Karpas-422 (cell line): Measurements from ENCODE around the gene ILDR1. TPM values are rescaled to one million over a fixed set of nuclear protein-coding genes. Genes with fewer than 3 reads are reported as not detected.

Experiments used
- DNase-seq: peaks from one replicate; pipeline ENCODE4 v3.0.0-alpha.2; 2015
- H2AFZ ChIP-seq: fragments of 200-600 bp; sonication (generic); 2 replicates; pipeline ENCODE4 v1.6.1; 2014; ENCODE audit warnings: antibody characterized with exemption, low read length, mixed read lengths
- H3K27ac ChIP-seq: fragments of 200-600 bp; sonication (generic); 2 replicates; pipeline ENCODE4 v1.5.1; 2014; ENCODE audit warnings: mild to moderate bottlenecking, low read length, moderate library complexity
- H3K27me3 ChIP-seq: fragments of 200-600 bp; sonication (generic); 2 replicates; pipeline ENCODE4 v1.6.1; 2014; ENCODE audit warnings: low read length, mixed read lengths
- H3K36me3 ChIP-seq: fragments of 200-600 bp; sonication (generic); 2 replicates; pipeline ENCODE4 v1.6.1; 2014; ENCODE audit warnings: low read length, mixed read lengths; ENCODE audit not compliant: insufficient read depth
- H3K4me1 ChIP-seq: fragments of 200-600 bp; sonication (generic); 2 replicates; pipeline ENCODE4 v1.6.1; 2014; ENCODE audit warnings: mild to moderate bottlenecking, low read length, mixed read lengths
- H3K4me2 ChIP-seq: fragments of 200-600 bp; sonication (generic); 2 replicates; pipeline ENCODE4 v1.6.1; 2014; ENCODE audit warnings: low read length, low read depth, mild to moderate bottlenecking; ENCODE audit not compliant: poor library complexity, severe bottlenecking
- H3K4me3 ChIP-seq: fragments of 200-600 bp; sonication (generic); 2 replicates; pipeline ENCODE4 v1.5.1; 2014; ENCODE audit warnings: mild to moderate bottlenecking, antibody characterized with exemption, low read length, mixed read lengths
- H3K79me2 ChIP-seq: fragments of 200-600 bp; sonication (generic); 2 replicates; pipeline ENCODE4 v1.6.1; 2014; ENCODE audit warnings: mild to moderate bottlenecking, low read length, mixed read lengths
- H3K9ac ChIP-seq: fragments of 200-600 bp; sonication (generic); 2 replicates; pipeline ENCODE4 v1.6.0; 2014; ENCODE audit warnings: low read length
- H3K9me2 ChIP-seq: fragments of 200-600 bp; sonication (generic), shearing (Covaris generic); replicated peaks from 2 replicates; pipeline ENCODE4 v1.6.0; 2014; ENCODE audit warnings: mild to moderate bottlenecking, low read length, moderate library complexity; ENCODE audit not compliant: insufficient read depth
- H3K9me3 ChIP-seq: fragments of 300-700, 200-600 bp; sonication (generic); 2 replicates; pipeline ENCODE4 v1.6.1; 2014; ENCODE audit warnings: low read length, mixed read lengths
- H4K20me1 ChIP-seq: fragments of 200-600 bp; sonication (generic); 2 replicates; pipeline ENCODE4 v1.6.1; 2014; ENCODE audit warnings: mild to moderate bottlenecking, antibody characterized with exemption, low read length, low read depth; ENCODE audit not compliant: insufficient read depth
- total RNA-seq: library from RNA; depleted of rRNA; stranded (reverse); fragments of >200 nt; shearing (Covaris generic); gene quantifications from 2 replicates; pipeline ENCODE4 v1.2.3, GENCODE V29; 2014; ENCODE audit warnings: low replicate concordance

The ILDR1 gene
- total RNA-seq, 1 experiment from 2014 or later = 0.52 TPM

DNA sequence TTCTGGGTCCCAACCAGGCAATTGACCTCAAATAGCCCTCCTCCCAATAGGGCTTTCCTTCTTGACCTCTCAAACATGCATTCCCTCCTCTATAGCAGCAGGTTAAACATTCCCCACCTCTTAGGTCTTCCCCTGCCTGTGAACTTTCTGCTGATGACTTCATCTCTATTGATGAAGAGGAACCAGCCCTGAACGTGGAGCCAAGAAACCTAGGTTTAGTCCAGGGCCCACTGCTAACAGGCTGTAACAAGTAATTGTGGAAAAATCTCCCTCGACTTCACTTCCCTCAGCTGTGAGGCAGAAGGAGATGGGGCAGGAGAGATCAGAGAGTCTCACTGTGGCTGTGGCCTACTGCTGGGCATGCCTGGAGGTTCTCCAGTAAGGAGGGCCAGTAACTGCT lies 24.7 kb downstream of the ILDR1 start:
- H3K9me2 ChIP-seq = no peaks in the 10 kb centered on the region
- DNase-seq = no peak
- no peaks in the 10 kb centered on the region for H3K9me3 ChIP-seq
- H3K4me1 ChIP-seq = peaks cover 64% of the 10 kb centered on the region
- H3K79me2 ChIP-seq = no peaks in the 10 kb centered on the region
- H3K27ac ChIP-seq = no peak overlapping the region
- no peak overlapping the region; the same call in 1 of the 2 replicates for H2AFZ ChIP-seq
- H3K4me3 ChIP-seq = no peak overlapping the region
- no peaks in the 10 kb centered on the region for H3K36me3 ChIP-seq
- no peaks in the 10 kb centered on the region for H3K27me3 ChIP-seq
- H3K9ac ChIP-seq = no peak overlapping the region
- no peaks in the 10 kb centered on the region for H4K20me1 ChIP-seq
- no peak overlapping the region for H3K4me2 ChIP-seq

DNA sequence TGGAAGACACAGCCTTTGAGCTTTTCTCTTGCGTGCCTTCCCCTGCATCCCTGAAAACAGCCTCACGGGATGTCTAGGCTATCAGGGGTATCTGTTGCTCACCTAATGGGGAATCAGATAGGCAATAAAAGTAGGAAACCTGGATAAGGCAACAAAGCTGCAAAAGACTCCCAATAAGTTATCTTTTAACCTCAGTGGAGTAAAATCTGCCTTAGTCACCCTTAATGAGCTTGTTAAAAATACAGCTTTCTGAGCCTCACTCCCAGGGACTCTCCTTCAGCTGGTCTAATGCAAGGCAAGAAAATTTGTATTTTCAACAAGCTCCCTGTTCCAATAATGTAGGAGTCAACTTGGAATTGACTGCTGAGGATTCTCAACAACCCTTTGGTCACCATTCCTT lies 25.6 kb downstream of the ILDR1 start:
- peaks cover 71% of the 10 kb centered on the region for H3K4me1 ChIP-seq
- DNase-seq = no peak
- H3K79me2 ChIP-seq = no peaks in the 10 kb centered on the region
- no peak overlapping the region for H3K4me2 ChIP-seq
- no peaks in the 10 kb centered on the region for H3K9me3 ChIP-seq
- H3K27me3 ChIP-seq = no peaks in the 10 kb centered on the region
- no peaks in the 10 kb centered on the region for H3K36me3 ChIP-seq
- H3K9ac ChIP-seq = no peak overlapping the region
- H2AFZ ChIP-seq = no peak overlapping the region
- H4K20me1 ChIP-seq = no peaks in the 10 kb centered on the region
- H3K4me3 ChIP-seq = no peak overlapping the region
- no peaks in the 10 kb centered on the region for H3K9me2 ChIP-seq
- no peak overlapping the region for H3K27ac ChIP-seq

DNA sequence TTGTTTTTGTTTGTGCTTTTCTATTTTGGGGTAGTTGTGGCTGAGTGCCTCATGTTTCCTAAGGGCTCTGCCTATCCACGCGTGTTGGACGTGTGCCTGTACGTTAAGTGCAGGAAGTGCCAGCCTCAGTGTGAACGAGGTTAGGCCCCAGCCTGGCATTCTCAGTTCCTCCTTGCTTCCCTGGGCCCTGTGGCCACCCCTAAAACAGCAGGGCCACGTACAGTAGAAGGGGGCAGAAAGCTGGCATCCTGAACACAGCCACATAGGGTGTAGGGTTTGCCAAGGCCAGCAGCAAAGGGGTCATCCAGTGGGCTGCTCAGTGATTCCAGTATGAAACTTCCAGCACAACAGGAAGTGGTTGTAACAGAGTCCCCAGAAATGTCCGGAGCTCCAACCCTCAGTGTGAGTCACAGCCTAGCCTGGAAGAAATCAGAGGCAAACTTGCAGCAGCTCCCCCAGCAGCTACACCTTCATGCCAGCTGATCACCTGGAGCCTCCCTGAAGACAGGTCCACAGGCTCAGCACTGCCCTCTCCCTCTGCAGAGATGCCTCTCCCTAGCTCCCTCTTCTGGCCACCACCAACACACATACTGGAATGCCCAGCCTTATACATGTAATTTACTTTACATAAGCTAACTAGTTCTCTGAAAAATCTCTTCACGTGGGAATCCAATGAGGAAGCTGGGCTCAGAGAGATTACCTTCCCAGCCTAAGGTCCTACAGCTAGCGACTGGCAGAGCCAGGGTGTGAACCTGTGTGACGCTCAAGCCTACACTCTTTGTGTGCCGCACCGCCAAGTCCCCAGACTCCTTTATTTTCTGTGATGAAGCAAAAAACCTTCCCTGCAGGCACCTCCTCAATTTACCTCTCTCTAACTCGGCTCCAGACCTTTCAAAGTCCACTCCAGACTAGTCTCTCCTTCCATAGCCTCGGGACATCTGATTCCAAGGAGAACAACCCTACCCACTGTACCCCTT lies 26.6 kb downstream of the ILDR1 start:
- Histone ChIP-seq H3K27me3 (no peaks in the 10 kb centered on the region), H3K79me2 (no peaks in the 10 kb centered on the region), H3K4me3 (no peak overlapping the region), H4K20me1 (no peaks in the 10 kb centered on the region), H2AFZ (peak overlapping the region; percentile 25; the same call in 1 of the 2 replicates), H3K36me3 (no peaks in the 10 kb centered on the region), H3K9me3 (no peaks in the 10 kb centered on the region), H3K4me2 (peak overlapping the region; percentile 40), H3K4me1 (peaks cover 74% of the 10 kb centered on the region), H3K9ac (peak overlapping the region; percentile 57), H3K9me2 (no peaks in the 10 kb centered on the region), H3K27ac (peak overlapping the region; percentile 96)
- peak; percentile 91 for DNase-seq

DNA sequence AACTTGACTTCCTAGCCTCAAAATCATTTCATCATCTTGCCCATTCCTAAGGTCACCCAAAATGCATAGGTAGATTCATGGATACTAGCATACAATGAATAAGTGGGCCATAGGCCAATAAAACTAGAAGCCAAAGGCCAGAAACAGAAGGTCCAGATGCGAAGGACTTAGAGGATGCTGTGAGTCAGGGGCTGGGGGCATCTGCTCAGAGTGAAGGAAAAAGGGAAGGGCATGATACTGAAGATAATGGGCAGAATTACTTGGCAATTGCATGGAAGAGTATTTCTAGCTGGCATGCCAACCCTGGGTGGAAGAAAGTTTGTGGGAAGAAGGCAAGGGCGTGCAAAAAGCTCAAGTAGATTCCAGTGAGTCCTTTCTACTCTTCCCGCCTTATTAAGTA lies 27.5 kb downstream of the ILDR1 start:
- no peak for DNase-seq
- Histone ChIP-seq H3K79me2 (no peaks in the 10 kb centered on the region), H3K4me3 (no peak overlapping the region), H3K9me3 (no peaks in the 10 kb centered on the region), H3K27me3 (no peaks in the 10 kb centered on the region), H3K4me1 (peaks cover 83% of the 10 kb centered on the region), H4K20me1 (no peaks in the 10 kb centered on the region), H3K4me2 (no peak overlapping the region), H3K9me2 (no peaks in the 10 kb centered on the region), H2AFZ (peak overlapping the region; percentile 25; the same call in 1 of the 2 replicates), H3K36me3 (no peaks in the 10 kb centered on the region), H3K9ac (0 out of 2 replicates have a peak overlapping the region, but pooled peaks have one; percentile 57), H3K27ac (peak overlapping the region; percentile 96)

DNA sequence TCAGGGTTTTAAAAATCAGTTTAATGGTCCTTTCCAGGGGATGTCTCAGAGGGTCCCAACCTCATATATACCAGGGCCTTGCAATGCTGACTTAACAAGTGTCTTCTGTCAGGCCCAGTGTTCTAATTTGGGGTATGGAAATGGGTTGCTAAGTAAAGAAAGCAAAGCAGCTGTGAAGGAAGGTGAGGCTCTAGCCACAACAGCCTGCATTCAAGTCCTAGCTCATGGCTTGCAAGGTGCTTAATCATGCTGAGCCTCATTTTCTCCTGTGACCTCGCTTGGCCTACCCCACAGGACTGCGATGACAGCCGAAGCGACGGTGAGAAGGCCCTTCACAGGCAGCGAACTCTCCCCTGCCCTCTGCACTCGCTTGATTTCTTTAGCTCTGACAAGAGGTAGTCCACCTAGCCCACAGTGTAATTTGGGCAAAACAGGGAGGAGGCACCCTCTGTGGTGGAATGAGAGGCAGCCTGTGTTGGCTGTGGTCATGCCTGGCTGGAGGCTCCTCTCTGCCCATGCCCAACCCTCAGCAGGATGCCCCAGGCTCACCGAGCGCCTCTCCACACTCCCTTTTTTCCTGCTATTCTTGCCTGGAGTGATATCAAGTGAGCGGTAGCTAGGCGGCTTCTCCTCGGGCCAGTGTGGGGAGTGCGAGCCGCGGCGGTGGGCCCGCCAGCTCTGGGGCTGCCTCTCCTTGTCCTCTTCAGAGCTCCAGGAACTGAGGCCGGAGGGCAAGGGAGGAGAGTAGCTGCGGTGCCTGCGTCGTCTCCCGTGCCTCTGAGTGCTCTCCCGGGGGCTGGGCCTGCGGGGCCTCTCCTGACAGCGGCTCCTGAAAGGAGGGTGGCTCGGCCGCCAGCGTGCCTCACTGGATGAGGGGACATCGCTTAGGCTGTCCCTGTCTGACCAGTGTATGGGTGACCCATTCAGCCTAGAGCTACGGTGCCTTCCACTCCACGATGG lies 29.2 kb downstream of the ILDR1 start:
- peak; percentile 93 for DNase-seq
- peak overlapping the region; percentile 59 for H3K4me2 ChIP-seq

DNA sequence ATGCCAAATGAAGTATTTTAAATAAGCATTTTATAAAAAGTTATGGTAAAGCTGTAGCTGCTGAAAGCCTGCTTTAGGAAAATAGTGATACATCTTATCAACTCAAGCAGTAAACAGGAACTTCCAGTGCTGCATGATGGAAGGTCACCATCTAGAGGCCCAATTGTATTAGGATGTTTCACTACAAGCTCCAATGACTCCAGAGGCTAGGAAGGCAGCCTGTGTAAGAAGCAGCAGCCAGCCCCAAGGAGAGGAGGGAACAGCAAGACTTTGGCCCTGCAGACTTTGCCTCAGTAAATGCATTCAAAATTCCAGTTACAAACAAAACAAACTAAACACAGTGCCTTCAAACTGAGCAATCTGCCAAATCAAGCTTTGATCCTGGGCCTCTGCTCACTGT lies 32.1 kb downstream of the ILDR1 start:
- Histone ChIP-seq H3K9ac (no peak overlapping the region), H3K9me2 (no peaks in the 10 kb centered on the region), H3K4me3 (no peak overlapping the region), H3K9me3 (no peaks in the 10 kb centered on the region), H3K27ac (peak overlapping the region; percentile 96; the same call in 1 of the 2 replicates), H2AFZ (peak overlapping the region; percentile 16; the same call in 1 of the 2 replicates), H3K4me1 (peaks cover 54% of the 10 kb centered on the region), H3K27me3 (no peaks in the 10 kb centered on the region), H3K4me2 (no peak overlapping the region), H4K20me1 (no peaks in the 10 kb centered on the region), H3K36me3 (no peaks in the 10 kb centered on the region), H3K79me2 (no peaks in the 10 kb centered on the region)
- peak; percentile 62 for DNase-seq

More for the DNA sequence above, 29.2 kb downstream of the ILDR1 start:
- H3K9ac ChIP-seq = peak overlapping the region; percentile 68
- no peaks in the 10 kb centered on the region for H3K9me2 ChIP-seq
- H2AFZ ChIP-seq = 0 out of 2 replicates have a peak overlapping the region, but pooled peaks have one; percentile 50
- peaks cover 72% of the 10 kb centered on the region for H3K4me1 ChIP-seq
- peak overlapping the region; percentile 96 for H3K27ac ChIP-seq
- peak overlapping the region; percentile 52 for H3K4me3 ChIP-seq
- no peaks in the 10 kb centered on the region for H3K36me3 ChIP-seq
- H3K9me3 ChIP-seq = no peaks in the 10 kb centered on the region
- H3K27me3 ChIP-seq = no peaks in the 10 kb centered on the region
- no peaks in the 10 kb centered on the region for H3K79me2 ChIP-seq
- no peaks in the 10 kb centered on the region for H4K20me1 ChIP-seq

DNA sequence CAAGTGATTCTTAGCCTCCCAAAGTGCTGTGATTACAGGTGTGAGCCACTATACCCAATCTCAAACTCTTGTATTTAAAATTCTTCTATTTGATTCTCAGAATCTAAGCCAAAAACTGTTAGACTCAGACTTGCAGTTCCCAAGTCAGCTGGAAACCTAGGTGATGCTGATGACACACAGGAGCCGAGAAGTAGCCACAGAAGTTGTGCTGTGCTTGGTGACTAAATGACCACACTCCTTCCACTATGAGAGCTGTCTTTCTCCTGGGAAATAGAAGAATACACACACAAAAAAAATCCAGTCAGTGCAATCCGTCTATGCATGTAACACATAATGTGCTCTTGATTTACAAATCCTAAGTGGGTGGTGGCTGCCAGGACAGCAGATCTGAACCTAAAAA lies 33.9 kb downstream of the ILDR1 start:
- no peak overlapping the region for H3K4me3 ChIP-seq
- H3K9me2 ChIP-seq = no peaks in the 10 kb centered on the region
- H3K9me3 ChIP-seq = peaks cover 9% of the 10 kb centered on the region
- no peaks in the 10 kb centered on the region for H3K27me3 ChIP-seq
- peaks cover 36% of the 10 kb centered on the region for H3K4me1 ChIP-seq
- H3K79me2 ChIP-seq = no peaks in the 10 kb centered on the region
- no peak overlapping the region for H3K27ac ChIP-seq
- no peak overlapping the region for H3K4me2 ChIP-seq
- no peak overlapping the region for H2AFZ ChIP-seq
- DNase-seq = no peak
- 0 out of 2 replicates have a peak, but pooled peaks cover 8% of the 10 kb centered on the region for H3K36me3 ChIP-seq
- H3K9ac ChIP-seq = no peak overlapping the region
- no peaks in the 10 kb centered on the region for H4K20me1 ChIP-seq
